ENCODE measurements around the gene ARRB2. TPM values are rescaled to one million over a fixed set of nuclear protein-coding genes. Genes with fewer than 3 reads are reported as not detected.
A peak's percentile ranks its signal among the peaks of the same experiment; 100 is the strongest.

ARRB2 gene
- total RNA-seq, 2 experiments from 2014 or later: 372 to 378 TPM

DNA sequence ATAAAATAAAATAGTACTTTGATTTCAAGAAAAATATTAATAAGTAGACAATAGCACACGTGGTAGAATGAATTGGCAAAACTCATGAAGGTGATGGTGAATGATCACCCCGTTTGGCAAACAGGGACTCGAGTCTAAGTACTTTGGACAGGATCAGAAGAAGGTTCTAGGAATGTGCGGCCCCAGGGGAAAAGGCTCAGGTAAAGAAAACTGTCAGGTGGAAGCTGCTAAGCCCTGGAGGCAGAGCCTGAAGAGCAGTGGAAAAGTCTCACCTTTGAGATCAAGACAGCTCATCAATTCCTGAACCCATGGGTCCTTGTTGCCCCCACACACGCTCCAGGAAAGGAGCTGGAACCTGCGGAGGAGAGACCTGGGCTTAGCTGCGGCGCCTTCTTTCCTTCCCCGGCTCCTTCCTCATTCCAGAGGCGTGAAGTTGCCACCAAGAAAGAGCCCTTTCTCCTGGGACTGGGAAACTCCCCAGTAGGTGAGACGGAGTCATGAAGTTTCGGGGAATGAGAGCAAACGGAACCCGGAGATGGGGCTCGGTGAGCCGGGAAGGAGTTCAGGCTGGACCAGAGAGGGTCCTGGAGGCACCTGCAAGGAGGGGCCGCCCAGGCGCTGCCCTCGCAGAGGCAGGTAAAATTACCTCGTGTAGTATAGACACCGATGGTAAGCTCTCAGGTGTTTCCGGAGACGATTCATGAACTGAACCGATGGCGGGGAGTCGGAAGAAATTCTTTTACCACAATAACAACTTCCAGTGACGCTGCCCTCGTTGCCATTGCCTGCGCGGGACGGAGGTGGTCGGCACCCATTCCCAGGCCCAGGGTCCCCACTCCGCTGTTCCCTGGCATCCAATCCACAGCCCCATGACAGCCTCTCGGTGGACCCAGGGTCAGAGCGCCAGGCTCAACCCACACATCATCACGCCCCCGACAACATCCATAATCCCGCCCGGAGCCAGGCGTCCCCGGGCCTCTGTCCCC, 28.0 kb downstream of the ARRB2 start:
- DNase-seq: no peak

DNA sequence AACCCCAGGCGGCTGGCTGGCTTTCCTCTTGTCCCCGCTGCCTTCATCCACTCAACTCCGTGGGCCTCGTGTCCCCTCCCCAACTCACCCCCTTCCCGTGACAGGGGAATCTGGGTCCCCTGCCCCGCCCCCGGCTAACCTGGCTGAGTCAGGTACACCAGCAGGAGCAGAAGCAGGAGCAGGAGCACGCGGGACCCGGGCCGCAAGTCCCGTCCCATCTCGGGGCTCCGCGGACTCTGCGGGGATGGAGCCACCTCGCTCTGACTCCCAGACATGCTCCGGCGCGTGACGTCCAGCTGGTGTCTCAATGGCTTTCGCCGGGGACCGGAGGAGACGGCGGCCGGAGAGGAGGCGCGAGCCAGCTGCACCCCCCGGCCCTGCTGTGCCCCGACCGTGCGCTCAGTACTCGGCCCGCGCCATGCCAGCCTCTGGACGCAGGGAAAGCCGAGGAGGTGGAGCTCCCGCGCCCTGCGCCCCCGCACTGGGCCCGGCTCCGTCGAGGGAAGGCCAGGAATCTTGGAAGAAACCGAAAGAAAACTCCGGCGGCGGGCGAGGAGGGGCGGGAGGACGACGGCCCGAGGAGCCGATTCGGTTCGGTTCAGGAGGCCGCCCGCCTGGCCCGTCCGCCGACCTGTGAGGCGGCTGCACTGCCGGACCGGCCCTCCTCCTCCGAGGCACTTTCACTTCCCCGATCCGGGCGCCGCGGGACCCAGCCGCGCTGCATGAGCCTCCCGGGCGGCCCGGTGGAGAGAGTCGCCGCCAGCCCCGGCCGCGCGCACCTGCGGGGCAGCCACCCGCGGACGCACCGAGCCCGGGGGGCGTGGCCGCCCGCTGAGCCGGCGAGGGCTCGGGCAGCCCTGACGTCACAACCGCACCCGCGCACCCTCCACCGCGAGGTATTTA, 28.9 kb downstream of the ARRB2 start, which contains the start of the genes CXCL16 and ZMYND15:
CXCL16 (minus strand) TSS at position 807 of the 903 bp plus-strand sequence; CDS start at position 218, 589 bp downstream.
ZMYND15 (plus strand) TSS at position 712 of the 903 bp plus-strand sequence. CDS start 716 bp downstream, outside the sequence.
- Mint-ChIP-seq H3K36me3 (ENCODE audit: low read depth) (peaks cover 3% of the 10 kb centered on the region), H3K4me3 (peak within 1 kb of the TSS; percentile 74), H3K9me3 (no peaks in the 10 kb centered on the region), H3K27me3 (peaks cover 37% of the 10 kb centered on the region), H3K4me1 (peaks cover 26% of the 10 kb centered on the region), H3K27ac (no peak within 1 kb of the TSS)
- ChIA-PET POLR2A (interaction anchor here (1.0 to 2.0 kb wide), 3 partner anchors 9 to 57 kb away, joined by 3 to 5 read pairs (median 3); no protein-coding TSS in a partner anchor), CTCF (interaction anchor here (1.4 kb wide), 1 partner anchor 8 kb away, joined by 3 read pairs; no protein-coding TSS in a partner anchor)
- peak; percentile 56 for DNase-seq

More for the DNA sequence above, 28.0 kb downstream of the ARRB2 start:
- no peak overlapping the region for H3K27ac Mint-ChIP-seq
- H3K9me3 Mint-ChIP-seq: no peaks in the 10 kb centered on the region
- peaks cover 28% of the 10 kb centered on the region for H3K4me1 Mint-ChIP-seq
- peak overlapping the region; percentile 71 for H3K4me3 Mint-ChIP-seq
- CTCF ChIA-PET: interaction anchor here (1.4 kb wide), 1 partner anchor 9 kb away, joined by 3 read pairs; no protein-coding TSS in a partner anchor
- H3K27me3 Mint-ChIP-seq: peaks cover 35% of the 10 kb centered on the region
- H3K36me3 Mint-ChIP-seq (ENCODE audit: low read depth): peaks cover 6% of the 10 kb centered on the region
- POLR2A ChIA-PET: interaction anchor here (1.0 to 2.0 kb wide), 3 partner anchors 10 to 58 kb away, joined by 3 to 5 read pairs (median 3); no protein-coding TSS in a partner anchor

GRCh38 chr17:4740025-4740351, 29.6 kb downstream of the ARRB2 start:
- H3K9me3 Mint-ChIP-seq: no peaks in the 10 kb centered on the region
- no peak overlapping the region for H3K27ac Mint-ChIP-seq
- H3K4me1 Mint-ChIP-seq: peaks cover 26% of the 10 kb centered on the region
- peaks cover 3% of the 10 kb centered on the region for H3K36me3 Mint-ChIP-seq (ENCODE audit: low read depth)
- DNase-seq: no peak
- H3K4me3 Mint-ChIP-seq: peak overlapping the region; percentile 74
- POLR2A ChIA-PET: interaction anchor here (1.0 to 2.4 kb wide), 2 partner anchors 28 to 50 kb away, joined by 3 to 9 read pairs; no protein-coding TSS in a partner anchor
- H3K27me3 Mint-ChIP-seq: peaks cover 37% of the 10 kb centered on the region
- CTCF ChIA-PET: no interaction called here

- ChIA-PET CTCF (no interaction called here), POLR2A (interaction anchor here (1.3 to 2.4 kb wide), 2 partner anchors 18 to 50 kb away, joined by 3 to 9 read pairs; no protein-coding TSS in a partner anchor)
- DNase-seq: no peak
- Mint-ChIP-seq H3K27me3 (peaks cover 39% of the 10 kb centered on the region), H3K4me3 (peak overlapping the region; percentile 74), H3K9me3 (no peaks in the 10 kb centered on the region), H3K4me1 (peaks cover 25% of the 10 kb centered on the region), H3K27ac (no peak overlapping the region), H3K36me3 (ENCODE audit: low read depth) (peaks cover 3% of the 10 kb centered on the region)
These were observed 30.2 kb downstream of the ARRB2 start for GRCh38 chr17:4740584-4740983.

DNA sequence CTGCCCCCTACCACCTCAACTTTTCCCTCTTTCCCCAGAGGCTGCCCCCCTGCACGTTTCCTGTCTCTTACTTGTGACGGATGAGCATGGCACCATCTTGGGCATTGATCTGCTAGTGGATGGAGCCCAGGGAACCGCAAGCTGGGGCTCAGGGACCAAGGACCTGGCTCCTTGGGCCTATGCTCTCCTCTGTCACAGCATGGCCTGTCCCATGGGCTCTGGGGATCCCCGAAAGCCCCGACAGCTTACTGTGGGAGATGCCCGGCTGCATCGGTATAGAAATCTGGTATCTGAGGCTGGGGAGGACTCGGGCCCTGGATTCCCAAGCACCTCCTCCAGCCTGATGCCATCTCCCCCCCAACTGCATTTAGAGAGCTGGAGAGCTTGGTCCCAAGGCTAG, 31.1 kb downstream of the ARRB2 start:
- CTCF ChIA-PET: interaction anchor here (0.6 kb wide), 1 partner anchor 21 kb away, joined by 3 read pairs; no protein-coding TSS in a partner anchor

DNA sequence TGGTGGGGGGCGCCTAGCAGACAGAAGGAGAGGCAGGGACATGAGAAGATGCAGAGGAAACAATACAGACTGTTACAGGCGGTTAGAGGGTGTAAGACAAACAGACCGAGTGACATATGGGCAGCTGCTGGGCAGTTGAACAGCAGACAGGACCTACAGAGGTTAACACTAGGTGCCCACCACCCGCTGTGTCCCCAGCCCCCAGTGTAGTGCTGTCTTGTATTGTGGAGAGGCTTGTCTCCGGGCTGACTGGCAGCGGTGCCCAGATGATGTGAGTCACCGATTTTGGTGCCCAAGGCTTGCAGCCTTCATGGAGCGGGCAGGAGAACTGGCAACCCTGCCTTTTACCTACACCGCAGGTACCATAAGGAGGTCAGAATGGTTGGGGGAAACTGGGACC, 31.7 kb downstream of the ARRB2 start:
- DNase-seq: no peak
- Mint-ChIP-seq H3K9me3 (no peaks in the 10 kb centered on the region), H3K27ac (no peak overlapping the region), H3K4me3 (no peak overlapping the region), H3K27me3 (peaks cover 33% of the 10 kb centered on the region), H3K36me3 (ENCODE audit: low read depth) (peaks cover 3% of the 10 kb centered on the region), H3K4me1 (peaks cover 24% of the 10 kb centered on the region)
- POLR2A ChIA-PET: interaction anchor here (2.4 kb wide), 1 partner anchor 48 kb away, joined by 9 read pairs; no protein-coding TSS in a partner anchor
- CTCF ChIA-PET: interaction anchor here (0.6 kb wide), 1 partner anchor 22 kb away, joined by 3 read pairs; no protein-coding TSS in a partner anchor

More for the DNA sequence above, 31.1 kb downstream of the ARRB2 start:
- Mint-ChIP-seq H3K27ac (no peak overlapping the region), H3K4me3 (no peak overlapping the region), H3K36me3 (ENCODE audit: low read depth) (peaks cover 3% of the 10 kb centered on the region), H3K27me3 (peaks cover 33% of the 10 kb centered on the region), H3K9me3 (no peaks in the 10 kb centered on the region), H3K4me1 (peaks cover 21% of the 10 kb centered on the region)
- POLR2A ChIA-PET: interaction anchor here (1.3 to 2.4 kb wide), 2 partner anchors 19 to 49 kb away, joined by 3 to 9 read pairs; no protein-coding TSS in a partner anchor
- DNase-seq: no peak

DNA sequence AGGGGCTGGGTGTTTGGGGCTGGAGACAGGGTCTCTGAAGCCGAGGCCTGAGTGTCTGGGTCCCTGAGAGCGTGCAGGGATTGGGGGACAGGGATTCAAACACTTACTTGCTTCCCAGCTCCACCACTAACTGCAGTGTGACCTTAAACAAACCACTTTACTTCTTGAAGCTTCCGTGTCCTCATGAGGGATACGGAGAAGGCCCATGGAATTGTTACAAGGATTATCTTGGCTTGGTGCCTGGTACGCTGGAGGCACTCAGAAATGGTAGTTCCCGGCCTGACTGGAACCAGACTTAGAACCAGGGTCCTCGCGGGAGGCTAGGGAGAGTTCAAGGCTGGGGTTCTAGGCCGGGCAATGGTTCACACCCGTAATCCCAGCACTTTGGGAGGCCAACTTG, 32.2 kb downstream of the ARRB2 start:
- CTCF ChIA-PET: no interaction called here

GRCh38 chr17:4743216-4743615, 32.8 kb downstream of the ARRB2 start:
- peaks cover 31% of the 10 kb centered on the region for H3K4me1 Mint-ChIP-seq
- H3K36me3 Mint-ChIP-seq (ENCODE audit: low read depth): peaks cover 3% of the 10 kb centered on the region
- peaks cover 32% of the 10 kb centered on the region for H3K27me3 Mint-ChIP-seq
- no peak for DNase-seq
- ChIA-PET CTCF (interaction anchor here (1.7 kb wide), 1 partner anchor 47 kb away, joined by 6 read pairs; no protein-coding TSS in a partner anchor), POLR2A (interaction anchor here (1.5 kb wide), 1 partner anchor 9 kb away, joined by 3 read pairs; no protein-coding TSS in a partner anchor)
- H3K4me3 Mint-ChIP-seq: no peak overlapping the region
- H3K27ac Mint-ChIP-seq: no peak overlapping the region
- no peaks in the 10 kb centered on the region for H3K9me3 Mint-ChIP-seq

More for the DNA sequence above, 32.2 kb downstream of the ARRB2 start:
- Mint-ChIP-seq H3K36me3 (ENCODE audit: low read depth) (peaks cover 3% of the 10 kb centered on the region), H3K4me3 (no peak overlapping the region), H3K4me1 (peaks cover 27% of the 10 kb centered on the region), H3K27me3 (peaks cover 33% of the 10 kb centered on the region), H3K27ac (no peak overlapping the region), H3K9me3 (no peaks in the 10 kb centered on the region)
- POLR2A ChIA-PET: no interaction called here
- no peak for DNase-seq

DNA sequence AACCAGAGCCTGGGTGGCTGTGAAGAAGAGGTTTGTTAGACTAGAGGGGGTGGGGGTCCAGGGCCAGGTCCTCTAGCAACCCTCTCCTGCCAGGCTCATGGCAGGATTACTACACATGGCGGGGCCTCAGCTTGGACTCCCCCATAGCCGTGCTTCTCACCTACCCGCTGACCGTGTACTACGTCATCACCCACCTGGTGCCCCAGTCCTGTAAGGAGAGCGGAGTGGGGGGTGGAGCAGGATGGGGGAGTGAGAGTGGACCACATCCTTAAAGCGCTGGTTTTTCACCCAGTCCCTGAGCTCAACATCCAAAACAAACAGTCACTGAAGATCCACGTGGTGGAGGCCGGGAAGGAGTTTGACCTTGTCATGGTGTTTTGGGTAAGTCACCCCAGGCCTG, 33.5 kb downstream of the ARRB2 start:
- DNase-seq: no peak
- POLR2A ChIA-PET: interaction anchor here (1.5 kb wide), 1 partner anchor 9 kb away, joined by 3 read pairs; no protein-coding TSS in a partner anchor
- H3K4me1 Mint-ChIP-seq: peaks cover 31% of the 10 kb centered on the region
- no peak overlapping the region for H3K27ac Mint-ChIP-seq
- CTCF ChIA-PET: interaction anchor here (1.7 kb wide), 1 partner anchor 46 kb away, joined by 6 read pairs; no protein-coding TSS in a partner anchor
- H3K36me3 Mint-ChIP-seq (ENCODE audit: low read depth): peaks cover 3% of the 10 kb centered on the region
- H3K27me3 Mint-ChIP-seq: peaks cover 31% of the 10 kb centered on the region
- no peaks in the 10 kb centered on the region for H3K9me3 Mint-ChIP-seq
- H3K4me3 Mint-ChIP-seq: no peak overlapping the region

DNA sequence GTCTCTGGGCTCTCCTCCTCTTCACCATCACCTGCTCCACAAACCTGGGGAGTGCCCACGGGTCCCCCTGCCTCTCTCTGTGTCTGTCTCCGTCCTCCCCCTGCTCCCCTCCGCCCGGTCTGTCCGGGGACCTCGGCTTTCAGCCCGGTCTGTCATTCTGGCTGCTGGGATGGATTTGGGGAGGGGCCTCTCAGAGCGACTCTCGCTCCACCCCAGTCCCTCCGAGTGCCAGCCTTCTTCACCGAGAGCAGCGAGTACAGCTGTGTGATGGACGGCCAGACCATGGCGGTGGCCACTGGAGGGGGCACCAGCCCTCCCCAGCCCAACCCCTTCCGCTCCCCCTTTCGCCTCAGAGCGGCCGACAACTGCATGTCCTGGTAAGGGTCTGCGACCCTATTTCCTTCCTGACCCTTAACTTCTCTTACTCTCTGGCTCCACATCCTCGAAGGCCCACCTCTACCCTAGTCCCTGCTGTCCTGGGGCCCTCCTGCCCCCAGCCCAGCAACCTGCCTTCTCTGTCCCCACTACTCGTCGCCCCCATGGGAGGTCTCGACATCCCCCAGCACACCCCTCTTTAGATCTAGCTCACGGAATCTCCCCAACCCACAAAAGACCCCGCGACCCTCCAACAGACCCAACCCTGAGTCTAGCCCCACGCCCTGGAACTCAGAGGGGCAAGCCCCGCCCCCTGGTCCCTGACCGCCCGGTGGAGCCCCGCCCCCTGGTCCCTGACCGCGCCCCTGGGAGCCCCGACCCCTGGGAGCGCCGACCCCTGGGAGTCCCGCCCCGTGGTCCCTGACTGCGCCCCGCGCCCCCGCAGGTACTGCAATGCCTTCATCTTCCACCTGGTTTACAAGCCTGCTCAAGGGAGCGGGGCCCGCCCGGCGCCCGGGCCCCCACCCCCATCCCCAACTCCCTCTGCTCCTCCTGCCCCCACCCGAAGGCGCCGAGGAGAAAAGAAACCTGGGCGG, 34.9 kb downstream of the ARRB2 start:
- POLR2A ChIA-PET: interaction anchor here (1.2 to 1.5 kb wide), 2 partner anchors 11 to 14 kb away, joined by 3 read pairs; partner anchors contain the start of gene MED11

DNA sequence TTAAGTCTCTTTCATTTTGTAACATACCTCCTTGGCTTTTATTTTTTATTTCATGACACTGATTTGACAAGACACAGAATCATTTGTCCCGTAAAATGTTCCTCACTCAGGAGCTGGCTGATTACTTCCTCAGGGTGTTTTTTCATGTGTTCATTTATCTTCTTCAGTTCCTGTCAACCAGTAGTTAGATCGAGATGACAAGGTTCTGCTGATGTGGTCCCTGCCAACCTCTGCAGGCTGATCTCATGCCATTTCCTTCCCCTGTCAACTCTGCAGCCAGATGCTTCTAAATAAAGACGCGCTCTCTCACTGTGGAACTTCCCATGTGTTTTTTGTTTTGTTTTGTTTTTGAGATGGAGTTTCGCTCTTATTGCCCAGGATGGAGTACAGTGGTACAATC, 37.4 kb downstream of the ARRB2 start:
- Mint-ChIP-seq H3K4me1 (peaks cover 24% of the 10 kb centered on the region), H3K27me3 (peaks cover 25% of the 10 kb centered on the region), H3K9me3 (no peaks in the 10 kb centered on the region), H3K36me3 (ENCODE audit: low read depth) (no peaks in the 10 kb centered on the region), H3K4me3 (peak overlapping the region; percentile 63), H3K27ac (peak overlapping the region; percentile 84)
- ChIA-PET CTCF (interaction anchor here (1.0 to 2.1 kb wide), 2 partner anchors 9 to 42 kb away, joined by 3 to 13 read pairs; partner anchors contain the start of gene GLTPD2), POLR2A (interaction anchor here (0.6 to 1.4 kb wide), 5 partner anchors 9 to 44 kb away, joined by 3 to 5 read pairs (median 4); partner anchors contain the start of genes PELP1 and ZMYND15)
- DNase-seq: peak; percentile 53

More for the DNA sequence above, 34.9 kb downstream of the ARRB2 start:
- DNase-seq: no peak
- H3K27me3 Mint-ChIP-seq: peaks cover 28% of the 10 kb centered on the region
- H3K4me1 Mint-ChIP-seq: peaks cover 25% of the 10 kb centered on the region
- H3K36me3 Mint-ChIP-seq (ENCODE audit: low read depth): peaks cover 1% of the 10 kb centered on the region
- H3K27ac Mint-ChIP-seq: no peak overlapping the region
- CTCF ChIA-PET: interaction anchor here (1.7 kb wide), 1 partner anchor 45 kb away, joined by 6 read pairs; no protein-coding TSS in a partner anchor
- no peak overlapping the region for H3K4me3 Mint-ChIP-seq
- H3K9me3 Mint-ChIP-seq: no peaks in the 10 kb centered on the region

All from activated CD4-positive, alpha-beta memory T cell treated with anti-CD3 and anti-CD28 coated beads, Interleukin-2, amount 10 ng/mL, durations not matched to agents 7 days and 5 days (primary cell).